KOPT-K1 (cell line): ENCODE results near the gene DCHS2.

Experiments
- H3K27ac ChIP-seq: fragments of 200-600 bp; sonication (generic); 2 replicates; pipeline ENCODE4 v1.5.1; 2016; ENCODE audit warnings: antibody characterized with exemption, mild to moderate bottlenecking, low read depth, low read length; ENCODE audit not compliant: poor library complexity, severe bottlenecking
- H3K36me3 ChIP-seq: fragments of 200-600 bp; sonication (generic); 2 replicates; pipeline ENCODE4 v1.5.1; 2017; ENCODE audit warnings: antibody characterized with exemption, mild to moderate bottlenecking, low read length, moderate library complexity; ENCODE audit not compliant: insufficient read depth
- H3K9me3 ChIP-seq: fragments of 200-600 bp; sonication (generic); 2 replicates; pipeline ENCODE4 v1.5.1; 2017; ENCODE audit warnings: antibody characterized with exemption, low read length, mild to moderate bottlenecking; ENCODE audit not compliant: insufficient read depth, poor library complexity, severe bottlenecking

The DCHS2 gene

DNA sequence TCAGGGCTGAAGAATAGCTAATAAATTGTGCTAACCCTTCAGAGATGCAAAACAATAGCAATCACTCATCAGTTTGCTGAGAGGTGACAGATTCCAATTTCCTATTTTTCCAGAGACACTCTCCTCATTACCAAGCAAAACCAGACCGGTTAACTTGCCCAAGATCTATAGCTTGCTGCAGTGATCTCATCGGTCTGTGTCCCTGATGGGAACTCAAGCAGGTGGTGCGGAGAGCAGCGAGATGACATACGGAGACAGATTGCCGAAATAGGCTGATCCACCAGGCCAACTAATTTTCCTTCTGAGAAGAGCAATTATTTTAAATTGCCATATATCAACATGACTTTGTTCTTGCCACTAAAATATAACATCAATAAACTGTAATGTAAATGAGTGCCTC, 10.5 kb upstream of the DCHS2 start:
- Histone ChIP-seq H3K27ac (no peak overlapping the region), H3K36me3 (no peaks in the 10 kb centered on the region), H3K9me3 (no peaks in the 10 kb centered on the region)

DNA sequence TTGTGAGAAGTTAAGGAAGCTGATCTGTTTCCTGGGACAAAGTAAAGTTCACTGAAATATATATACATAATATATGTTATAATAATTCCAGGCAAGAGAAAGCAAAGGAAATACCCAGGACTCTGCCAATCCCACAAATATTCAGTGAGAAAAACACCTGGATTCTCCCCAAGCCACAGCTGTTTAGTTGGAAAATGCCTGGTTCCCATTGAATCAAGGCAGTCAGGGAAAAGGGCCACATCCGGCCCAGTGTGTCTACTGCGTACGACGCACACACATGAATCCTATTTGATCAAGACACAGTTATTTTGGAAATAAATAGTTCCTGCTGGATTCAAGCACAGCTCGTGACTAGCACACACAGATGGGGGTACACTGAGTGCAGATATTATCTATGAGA, 6.3 kb upstream of the DCHS2 start:
- no peaks in the 10 kb centered on the region for H3K9me3 ChIP-seq
- H3K27ac ChIP-seq: no peak overlapping the region
- H3K36me3 ChIP-seq: no peaks in the 10 kb centered on the region

DNA sequence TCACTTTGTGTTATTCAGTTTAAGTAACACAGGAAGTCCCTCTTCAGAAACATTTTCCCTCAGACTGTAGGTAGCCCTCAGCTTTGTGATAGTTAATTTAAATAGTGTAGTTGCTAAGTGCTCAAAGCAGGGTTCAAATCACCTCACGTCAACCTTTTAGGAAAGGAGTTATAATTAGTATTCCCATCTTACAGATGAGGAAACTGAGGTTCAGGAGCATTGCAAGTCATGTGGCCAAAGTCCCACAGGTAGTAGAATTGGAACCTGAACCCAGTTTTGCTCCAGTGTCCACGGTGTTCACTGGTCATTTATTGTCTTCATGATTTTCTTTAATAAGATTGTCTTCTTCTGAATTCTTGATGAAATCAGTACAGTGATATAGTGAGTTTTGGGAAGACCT, 4.3 kb upstream of the DCHS2 start:
- Histone ChIP-seq H3K9me3 (peaks cover 7% of the 10 kb centered on the region), H3K36me3 (no peaks in the 10 kb centered on the region), H3K27ac (no peak overlapping the region)

DNA sequence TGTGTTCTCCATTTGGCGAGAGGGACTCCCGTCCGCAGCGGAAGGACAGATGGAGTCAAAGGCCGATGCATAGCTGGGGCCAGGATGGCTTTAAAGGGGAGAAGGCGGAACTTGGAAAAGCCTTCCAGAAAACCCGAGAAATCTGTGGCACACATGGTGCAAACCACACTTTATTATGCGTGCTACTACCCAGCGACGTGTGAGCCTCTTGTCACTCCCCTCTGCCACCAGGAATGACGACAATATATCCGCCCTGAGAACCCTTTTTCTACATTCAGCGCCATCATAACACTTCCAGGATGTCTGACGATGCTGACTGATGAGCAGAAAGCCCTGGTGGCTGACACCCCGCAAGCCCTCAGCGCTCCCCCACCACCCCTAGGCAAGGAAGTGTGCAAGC, 689 bp upstream of the DCHS2 start:
- H3K9me3 ChIP-seq: peaks cover 16% of the 10 kb centered on the region
- no peaks in the 10 kb centered on the region for H3K36me3 ChIP-seq
- H3K27ac ChIP-seq: no peak overlapping the region

DNA sequence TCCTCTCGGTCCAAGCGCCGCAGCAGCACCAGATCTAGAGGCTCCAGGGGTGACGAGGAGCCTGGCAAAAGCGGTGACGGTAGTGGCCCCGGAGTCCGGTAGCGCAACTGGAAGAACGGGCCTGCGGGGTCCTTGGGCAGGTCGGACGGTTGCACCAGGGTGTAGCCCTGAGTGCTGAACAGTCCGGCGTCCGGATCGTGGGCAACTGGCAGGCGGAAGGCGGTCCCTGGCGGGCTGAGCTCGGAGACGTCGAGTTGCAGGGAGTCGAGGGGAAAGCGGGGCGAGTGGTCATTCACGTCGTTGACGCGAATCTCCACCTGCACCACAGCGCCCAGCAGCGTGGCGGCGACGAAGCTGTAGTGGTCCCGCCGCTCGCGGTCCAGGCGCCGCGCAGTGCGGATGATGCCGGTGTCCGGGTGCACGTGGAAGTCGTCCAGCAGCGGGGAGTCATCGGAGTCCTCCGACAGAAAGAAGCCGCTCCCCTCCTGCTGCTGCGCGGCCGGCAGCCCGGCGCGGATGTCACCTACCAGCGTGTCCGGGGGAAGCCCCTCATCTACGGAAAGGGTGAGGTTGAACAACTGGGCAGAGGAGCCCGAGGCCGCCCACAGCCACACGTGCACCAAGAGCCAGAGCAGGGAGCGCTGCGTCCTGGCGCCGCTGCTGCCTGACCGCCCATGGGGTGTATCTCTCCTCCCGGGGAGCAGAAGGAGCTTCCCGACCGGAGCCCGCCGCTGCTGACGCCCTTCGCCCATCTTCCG, 837 bp downstream of the DCHS2 start:
- peaks cover 16% of the 10 kb centered on the region for H3K9me3 ChIP-seq
- H3K27ac ChIP-seq: no peak overlapping the region
- no peaks in the 10 kb centered on the region for H3K36me3 ChIP-seq

DNA sequence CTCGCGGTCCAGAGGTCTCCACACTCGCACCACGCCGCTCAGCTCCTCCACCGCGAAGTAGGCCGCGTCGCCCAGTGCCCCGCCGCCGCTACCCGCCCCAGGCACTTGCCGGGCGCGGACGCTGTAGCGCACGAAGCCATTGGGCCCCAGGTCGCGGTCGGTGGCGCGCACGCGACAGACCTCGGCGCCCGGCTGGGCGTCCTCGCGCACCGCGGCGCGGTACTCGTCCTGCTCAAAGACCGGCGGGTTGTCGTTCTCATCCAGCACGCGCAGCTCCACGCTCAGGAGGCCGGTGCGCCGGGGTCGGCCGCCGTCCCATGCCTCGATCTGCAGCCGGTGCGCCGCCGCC, 1.4 kb downstream of the DCHS2 start:
- Histone ChIP-seq H3K27ac (no peak overlapping the region), H3K9me3 (peaks cover 16% of the 10 kb centered on the region), H3K36me3 (no peaks in the 10 kb centered on the region)

DNA sequence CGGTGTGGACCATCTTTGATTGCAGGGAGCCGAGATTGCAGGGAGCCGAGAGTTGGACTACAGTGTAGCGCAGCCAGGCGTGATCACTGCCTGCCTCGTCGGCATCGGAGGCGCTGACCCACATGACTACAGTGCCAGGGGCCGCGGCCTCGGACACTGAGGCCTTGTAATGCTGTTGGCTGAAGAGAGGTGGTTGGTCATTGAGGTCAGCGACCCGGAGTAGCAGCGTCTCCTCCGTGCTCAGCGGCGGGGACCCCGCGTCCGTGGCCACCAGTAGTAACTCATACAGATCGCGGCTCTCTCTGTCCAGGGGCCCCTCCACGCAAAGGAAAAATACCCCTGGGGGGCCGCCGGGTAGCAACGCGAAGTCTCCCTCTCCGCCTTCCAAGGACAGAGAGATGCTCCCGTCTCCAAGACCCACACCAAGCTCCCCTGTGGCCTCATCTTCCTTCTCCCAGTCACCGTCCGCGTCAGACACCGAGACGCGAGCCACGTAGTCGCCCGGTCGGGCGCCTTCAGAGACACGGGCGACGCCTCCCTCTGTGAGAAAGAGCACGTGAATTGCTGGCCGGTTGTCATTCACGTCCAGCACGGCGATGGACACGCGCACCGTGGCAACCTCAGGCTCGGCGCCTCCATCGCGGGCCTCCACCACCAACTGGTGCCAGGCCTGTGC, 1.9 kb downstream of the DCHS2 start:
- peaks cover 16% of the 10 kb centered on the region for H3K9me3 ChIP-seq
- H3K36me3 ChIP-seq: no peaks in the 10 kb centered on the region
- no peak overlapping the region for H3K27ac ChIP-seq

DNA sequence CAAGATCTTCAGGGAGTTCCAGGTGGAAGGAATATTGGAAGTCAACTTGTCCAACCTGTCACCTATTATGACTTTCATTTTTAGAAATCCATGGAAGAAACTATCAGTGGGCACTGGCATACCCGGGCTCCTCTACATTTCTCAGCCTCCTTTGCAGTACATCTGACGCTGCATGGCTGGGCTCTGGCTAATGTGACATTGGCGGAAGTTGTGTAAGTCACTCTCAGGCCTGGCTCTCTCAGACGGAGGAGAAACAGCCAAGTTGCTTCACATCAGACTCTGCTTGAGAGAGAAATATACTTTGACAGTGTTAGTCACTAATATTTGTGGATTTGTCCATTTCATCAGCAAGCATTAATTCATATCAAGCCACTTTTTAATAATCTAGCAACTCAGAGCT, 4.5 kb downstream of the DCHS2 start:
- H3K9me3 ChIP-seq: peaks cover 16% of the 10 kb centered on the region
- H3K27ac ChIP-seq: no peak overlapping the region
- no peaks in the 10 kb centered on the region for H3K36me3 ChIP-seq

DNA sequence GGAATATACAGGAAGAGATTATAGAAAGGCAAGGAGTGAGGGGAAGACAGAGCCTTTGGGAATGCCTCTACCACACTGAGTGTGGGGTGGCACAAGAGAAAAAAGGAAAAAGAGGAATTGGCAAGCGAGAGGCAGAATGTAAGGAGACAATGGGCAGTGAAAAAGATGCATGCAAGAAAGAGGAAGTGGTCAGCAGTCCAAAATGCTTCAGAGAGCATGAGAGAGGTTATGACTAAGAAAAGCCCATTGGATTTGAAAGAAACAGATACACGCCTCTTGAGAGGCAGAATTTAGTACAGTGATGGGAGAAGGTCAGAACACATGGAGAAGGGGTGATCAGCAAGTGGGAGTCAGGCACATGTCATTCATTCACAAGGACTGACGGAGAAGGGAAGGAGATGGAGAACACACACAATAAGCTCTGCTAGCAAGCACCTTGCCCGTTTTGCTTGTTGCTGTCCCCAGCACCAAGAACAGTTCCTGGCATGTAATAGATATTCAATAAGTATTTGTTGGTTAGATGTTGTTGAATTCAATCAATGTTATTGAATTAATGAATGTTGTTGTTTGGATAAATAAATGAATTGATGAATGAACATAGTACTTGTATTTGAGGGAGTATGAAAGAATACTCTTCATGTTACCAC, 6.3 kb downstream of the DCHS2 start:
- no peak overlapping the region for H3K27ac ChIP-seq
- H3K9me3 ChIP-seq: peaks cover 3% of the 10 kb centered on the region
- no peaks in the 10 kb centered on the region for H3K36me3 ChIP-seq

DNA sequence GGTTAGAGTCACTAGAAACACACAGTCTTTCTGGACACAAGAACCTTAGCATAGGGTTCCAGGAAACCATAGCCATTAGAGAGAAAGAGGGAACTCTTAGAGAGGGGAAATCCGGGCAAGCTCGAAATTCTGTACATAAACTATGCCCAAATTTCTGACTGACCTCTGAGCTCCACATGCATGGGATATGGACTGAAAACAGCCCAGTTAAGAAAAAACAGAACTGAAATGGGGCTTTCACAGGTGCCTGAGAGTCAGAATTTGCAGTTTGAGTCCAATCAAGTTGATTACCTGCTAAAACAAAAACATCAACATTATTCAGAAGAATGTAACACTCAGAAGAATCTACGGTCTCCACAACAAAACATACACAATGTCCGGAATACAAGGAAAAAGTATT, 13.1 kb downstream of the DCHS2 start:
- H3K36me3 ChIP-seq: no peaks in the 10 kb centered on the region
- no peaks in the 10 kb centered on the region for H3K9me3 ChIP-seq
- no peak overlapping the region for H3K27ac ChIP-seq

DNA sequence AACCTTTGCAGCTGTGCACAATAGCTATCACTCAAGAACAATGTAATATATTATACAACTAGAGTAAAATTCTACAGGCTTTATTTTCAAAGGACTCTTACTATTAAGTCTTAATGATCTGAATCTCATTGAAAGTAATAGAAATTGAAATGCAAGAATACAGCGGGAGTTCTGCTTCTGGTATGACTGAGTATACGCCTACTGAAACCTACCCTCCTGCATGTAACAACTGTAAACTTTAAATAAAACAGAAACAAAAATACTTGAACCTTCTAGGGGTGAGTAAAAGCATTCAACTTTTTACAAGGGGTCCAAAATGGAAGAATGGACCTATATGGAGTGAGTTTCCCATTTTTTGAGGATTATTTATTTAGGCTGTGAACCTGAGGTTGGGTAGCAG, 13.5 kb downstream of the DCHS2 start:
- H3K36me3 ChIP-seq: no peaks in the 10 kb centered on the region
- no peak overlapping the region for H3K27ac ChIP-seq
- H3K9me3 ChIP-seq: no peaks in the 10 kb centered on the region

DNA sequence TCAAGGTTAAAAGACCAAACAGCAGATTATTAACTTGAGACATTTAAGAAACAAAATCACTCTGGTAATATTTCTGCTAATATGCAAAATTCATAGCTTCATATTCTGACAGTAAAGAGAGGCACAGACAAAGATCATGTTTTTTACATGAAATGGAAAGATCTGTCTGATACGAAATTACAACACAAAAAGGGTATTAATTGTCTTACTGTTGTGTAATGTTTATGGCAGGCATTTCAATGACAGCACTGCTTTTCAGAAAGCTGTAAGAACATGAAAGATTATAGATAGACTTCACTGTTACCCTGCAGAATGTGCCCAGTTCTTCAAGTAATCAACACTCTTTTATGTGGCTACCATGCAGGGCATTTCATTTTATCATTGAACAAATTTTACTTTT, 15.4 kb downstream of the DCHS2 start:
- Histone ChIP-seq H3K27ac (no peak overlapping the region), H3K36me3 (no peaks in the 10 kb centered on the region), H3K9me3 (no peaks in the 10 kb centered on the region)

DNA sequence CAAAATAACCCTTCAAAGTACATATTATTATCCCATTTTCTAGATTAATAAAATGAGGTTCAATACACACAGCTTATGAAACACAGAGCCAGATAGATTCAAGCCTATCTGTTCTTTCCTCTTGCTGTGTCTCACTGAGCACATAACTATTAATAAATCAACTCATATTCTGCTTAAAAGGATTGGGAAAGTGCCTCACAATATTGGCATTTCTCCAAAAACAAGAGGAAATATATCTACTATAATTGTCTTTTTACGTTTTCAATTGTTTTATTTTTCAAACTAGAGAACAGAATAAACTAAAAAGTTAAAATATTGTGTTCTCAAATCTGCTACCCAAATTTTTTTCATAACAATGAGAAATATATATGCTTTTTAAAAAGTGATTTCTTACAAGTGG, 15.8 kb downstream of the DCHS2 start:
- H3K9me3 ChIP-seq: no peaks in the 10 kb centered on the region
- no peak overlapping the region for H3K27ac ChIP-seq
- no peaks in the 10 kb centered on the region for H3K36me3 ChIP-seq

DNA sequence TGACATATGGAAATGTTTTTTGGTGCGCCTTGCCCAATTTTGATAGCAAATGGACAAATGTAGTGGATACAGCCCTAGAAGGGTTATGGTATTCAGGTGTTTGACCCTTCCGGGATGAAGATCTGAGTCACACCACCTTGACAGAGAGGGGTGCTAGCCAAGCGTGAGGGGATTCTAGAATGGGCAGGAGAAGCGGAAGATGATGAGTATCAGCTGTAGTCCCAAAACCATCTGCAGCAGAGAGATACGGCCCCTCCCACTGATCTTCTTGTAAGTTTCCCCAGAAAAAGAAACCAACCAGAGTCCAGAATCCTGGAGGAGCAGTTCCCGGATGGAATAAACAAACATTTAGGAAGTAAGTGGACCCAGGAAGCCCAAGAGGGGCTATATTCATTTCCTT, 18.1 kb downstream of the DCHS2 start:
- Histone ChIP-seq H3K9me3 (no peaks in the 10 kb centered on the region), H3K36me3 (no peaks in the 10 kb centered on the region), H3K27ac (no peak overlapping the region)

DNA sequence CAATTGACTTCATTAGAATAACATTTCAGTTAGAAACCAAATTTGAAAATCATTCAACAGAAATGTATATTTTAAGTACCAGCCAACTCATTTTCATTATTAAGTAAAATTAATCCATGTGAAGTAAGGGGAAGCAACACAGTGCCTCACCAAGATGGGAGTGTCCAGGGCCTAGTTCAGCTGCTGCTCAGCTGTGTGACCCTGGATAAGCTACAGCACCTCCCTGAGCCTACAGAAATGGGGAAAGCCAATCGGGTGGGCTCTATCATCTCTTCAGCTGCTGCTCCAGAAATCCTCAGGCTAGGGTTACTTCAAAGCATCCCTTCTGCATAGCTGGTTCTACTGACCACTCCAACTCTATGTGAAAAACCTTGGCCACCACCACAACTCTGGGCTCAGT, 18.7 kb downstream of the DCHS2 start:
- Histone ChIP-seq H3K36me3 (no peaks in the 10 kb centered on the region), H3K9me3 (no peaks in the 10 kb centered on the region), H3K27ac (no peak overlapping the region)
